ENCODE measurements around the gene TRMT112. TPM values are rescaled to one million over a fixed set of nuclear protein-coding genes. Genes with fewer than 3 reads are reported as not detected.
A peak's percentile ranks its signal among the peaks of the same experiment; 100 is the strongest.

TRMT112 gene
- total RNA-seq, 1 donor from 2014 or later, result 257 TPM

GRCh38 chr11:64314805-64315561 is 2.4 kb downstream of the TRMT112 start:
- Histone ChIP-seq H3F3A (ENCODE audit: low read depth) (peaks cover 29% of the 10 kb centered on the region), H3K9me3 (ENCODE audit: low read depth) (no peaks in the 10 kb centered on the region), H3K4me3 (no peak overlapping the region), H3K36me3 (no peaks in the 10 kb centered on the region), H3K79me2 (ENCODE audit: low read depth) (peaks cover 26% of the 10 kb centered on the region), H3K4me1 (peaks cover 12% of the 10 kb centered on the region), H3K9ac (no peak overlapping the region), H4K20me1 (ENCODE audit: low read depth) (peaks cover 12% of the 10 kb centered on the region), H3K27me3 (no peaks in the 10 kb centered on the region), H2AFZ (replicated peaks) (no peak overlapping the region), H3K4me2 (no peak overlapping the region), H3K27ac (no peak overlapping the region)
- Mint-ChIP-seq H3K27me3 (ENCODE audit: insufficient read depth, low read depth) (peaks cover 6% of the 10 kb centered on the region), H3K9me3 (no peaks in the 10 kb centered on the region), H3K4me3 (peak overlapping the region; percentile 43), H3K4me1 (peaks cover 16% of the 10 kb centered on the region), H3K27ac (no peak overlapping the region), H3K36me3 (peaks cover 2% of the 10 kb centered on the region)
- DNase-seq (ENCODE audit: low spot score), result no peak
- no peak for TF ChIP-seq EZH2 (IDR thresholded peaks at IDR 0.05)
- no peak for TF ChIP-seq CTCF (IDR thresholded peaks at IDR 0.05)
- no peak for TF ChIP-seq EZH2phosphoT487 (IDR thresholded peaks at IDR 0.05)

DNA sequence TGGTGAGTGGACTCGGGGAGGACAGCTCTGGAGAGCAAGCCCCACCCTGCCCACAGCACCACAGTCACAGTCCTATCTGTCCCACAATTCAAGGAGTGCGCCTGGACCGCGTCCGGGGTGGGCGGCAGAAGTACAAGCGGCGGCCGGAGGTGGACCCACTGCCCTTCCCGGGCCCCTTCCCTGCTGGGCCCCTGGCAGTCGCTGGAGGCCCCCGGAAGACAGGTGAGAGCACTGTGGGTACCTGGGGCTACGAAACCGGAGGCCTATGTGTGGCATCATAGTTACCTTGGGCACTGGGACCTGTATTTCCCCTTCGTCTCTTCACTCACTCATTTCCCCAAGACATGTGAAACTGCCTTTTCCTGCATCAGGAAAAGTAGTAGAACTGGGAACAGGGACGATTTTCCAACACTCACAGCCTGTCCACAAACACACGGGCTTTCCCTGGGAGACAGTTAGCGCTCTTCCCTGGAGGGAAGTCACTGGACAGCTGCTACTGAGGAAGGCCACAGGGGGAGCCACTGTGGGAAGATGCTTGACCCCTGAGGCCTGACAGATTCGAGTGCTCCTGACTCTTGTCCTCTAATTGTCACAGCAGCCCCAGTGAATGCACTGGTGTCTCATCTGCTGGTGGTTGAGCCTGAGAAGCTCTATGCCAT is 3.1 kb downstream of the TRMT112 start:
- H3K4me3 ChIP-seq, result no peak overlapping the region
- Mint-ChIP-seq H3K4me1 (peaks cover 15% of the 10 kb centered on the region), H3K36me3 (peaks cover 2% of the 10 kb centered on the region), H3K27ac (peak overlapping the region; percentile 94), H3K4me3 (peak overlapping the region; percentile 55), H3K27me3 (ENCODE audit: insufficient read depth, low read depth) (peaks cover 5% of the 10 kb centered on the region), H3K9me3 (no peaks in the 10 kb centered on the region)
- H3K4me2 ChIP-seq, result no peak overlapping the region
- H3K9me3 ChIP-seq (ENCODE audit: low read depth), result no peaks in the 10 kb centered on the region
- H3K36me3 ChIP-seq, result no peaks in the 10 kb centered on the region
- peaks cover 12% of the 10 kb centered on the region for H4K20me1 ChIP-seq (ENCODE audit: low read depth)
- H3K9ac ChIP-seq, result no peak overlapping the region
- no peak overlapping the region for H3K27ac ChIP-seq
- H3F3A ChIP-seq (ENCODE audit: low read depth), result peaks cover 29% of the 10 kb centered on the region
- no peak for DNase-seq (ENCODE audit: low spot score)
- TF ChIP-seq CTCF (IDR thresholded peaks at IDR 0.05), result no peak
- TF ChIP-seq EZH2phosphoT487 (IDR thresholded peaks at IDR 0.05), result no peak
- no peak for TF ChIP-seq EZH2 (IDR thresholded peaks at IDR 0.05)
- H3K79me2 ChIP-seq (ENCODE audit: low read depth), result peaks cover 26% of the 10 kb centered on the region
- peaks cover 12% of the 10 kb centered on the region for H3K4me1 ChIP-seq
- H3K27me3 ChIP-seq, result no peaks in the 10 kb centered on the region
- H2AFZ ChIP-seq (replicated peaks), result no peak overlapping the region

- H3K9me3 Mint-ChIP-seq, result no peaks in the 10 kb centered on the region
- H3K27ac Mint-ChIP-seq, result peak overlapping the region; percentile 44
These were observed 3.7 kb downstream of the TRMT112 start for GRCh38 chr11:64313491-64314145.

More at GRCh38 chr11:64313491-64314145, 3.7 kb downstream of the TRMT112 start:
- no peak for DNase-seq (ENCODE audit: low spot score)
- Histone ChIP-seq H3K9me3 (ENCODE audit: low read depth) (no peaks in the 10 kb centered on the region), H2AFZ (replicated peaks) (no peak overlapping the region), H3K4me1 (peaks cover 7% of the 10 kb centered on the region), H3F3A (ENCODE audit: low read depth) (peaks cover 29% of the 10 kb centered on the region), H3K4me3 (no peak overlapping the region), H3K27ac (no peak overlapping the region), H3K36me3 (no peaks in the 10 kb centered on the region), H3K79me2 (ENCODE audit: low read depth) (peaks cover 19% of the 10 kb centered on the region), H3K9ac (no peak overlapping the region), H4K20me1 (ENCODE audit: low read depth) (peaks cover 12% of the 10 kb centered on the region), H3K4me2 (no peak overlapping the region), H3K27me3 (no peaks in the 10 kb centered on the region)
- TF ChIP-seq CTCF (IDR thresholded peaks at IDR 0.05), result no peak
- TF ChIP-seq EZH2 (IDR thresholded peaks at IDR 0.05), result no peak
- no peak for TF ChIP-seq EZH2phosphoT487 (IDR thresholded peaks at IDR 0.05)
- Mint-ChIP-seq H3K36me3 (peaks cover 2% of the 10 kb centered on the region), H3K4me1 (peaks cover 11% of the 10 kb centered on the region), H3K4me3 (peak overlapping the region; percentile 51), H3K27me3 (ENCODE audit: insufficient read depth, low read depth) (peaks cover 3% of the 10 kb centered on the region)
